Measurements from ENCODE around the gene PTGIR.
"Not testable (repeated sequence)": the region's sequence is repeated elsewhere in the genome, so short reads cannot be mapped to it uniquely, and the experiment has no call there.

PTGIR gene

GRCh38 chr19:46637224-46637623 is 12.3 kb upstream of the PTGIR start:
- no peak for DNase-seq (ENCODE audit: low spot score)

- DNase-seq (ENCODE audit: low spot score) = no peak
These were observed 11.3 kb upstream of the PTGIR start, which contains the start of gene GNG8 for GRCh38 chr19:46635920-46636761. GNG8 (minus strand) TSS chr19:46636202; CDS start chr19:46634682, 1,520 bp downstream.

- DNase-seq (ENCODE audit: low spot score) = no peak
These were observed 9.8 kb upstream of the PTGIR start for GRCh38 chr19:46634656-46635218.

DNA sequence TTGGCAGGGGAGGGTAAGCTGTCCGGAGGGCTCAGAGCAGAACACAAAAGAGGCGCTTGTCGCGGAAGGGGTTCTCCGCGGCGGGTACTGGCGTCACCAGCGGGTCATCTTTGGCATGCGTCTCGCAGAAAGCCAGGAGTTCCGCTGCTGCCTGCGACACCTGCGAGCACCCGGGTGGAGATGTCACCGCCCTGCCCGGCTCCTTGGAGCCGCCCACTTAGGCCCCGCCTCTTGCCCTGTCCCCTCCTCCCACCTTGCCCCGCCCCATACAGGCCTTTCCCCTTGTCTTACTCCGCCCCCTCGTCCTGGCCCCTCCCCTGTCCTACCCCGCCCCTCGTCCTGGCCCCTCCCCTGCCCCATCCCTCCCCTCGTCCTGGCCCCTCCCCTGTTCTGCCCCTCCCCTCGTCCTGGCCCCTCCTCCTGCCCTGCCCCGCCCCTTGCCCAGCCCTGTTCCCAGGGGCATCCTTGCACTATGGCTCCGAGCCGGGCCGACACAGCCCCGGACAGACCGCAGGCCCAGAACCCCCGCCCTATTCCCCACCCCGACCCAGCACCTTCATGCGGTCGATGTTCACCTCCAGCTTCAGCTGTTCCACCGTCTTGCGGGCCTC is 9.3 kb upstream of the PTGIR start:
- peak; percentile 62 for DNase-seq (ENCODE audit: low spot score)

DNA sequence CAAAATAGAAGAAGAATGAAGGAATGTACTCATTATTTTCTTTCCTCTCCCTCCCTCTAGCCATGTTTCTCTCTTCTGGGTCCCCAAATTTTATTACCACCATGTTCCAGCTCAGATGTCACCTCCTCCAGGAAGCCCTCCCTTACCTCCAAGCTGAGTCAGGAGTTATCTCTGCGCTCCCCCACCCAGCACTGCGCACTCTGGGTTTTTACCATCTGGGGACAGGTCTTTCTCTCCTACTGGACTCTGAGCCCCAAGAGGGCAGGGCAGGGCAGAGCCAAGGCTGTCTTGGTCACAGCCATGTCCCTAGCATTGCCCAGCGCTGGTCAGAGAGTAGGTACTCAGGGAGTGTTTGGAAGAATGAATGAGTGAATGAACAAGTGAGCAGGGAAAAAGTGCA is 8.2 kb upstream of the PTGIR start:
- DNase-seq (ENCODE audit: low spot score) = no peak

GRCh38 chr19:46631481-46631880 is 6.6 kb upstream of the PTGIR start:
- no peak for DNase-seq (ENCODE audit: low spot score)

GRCh38 chr19:46630586-46631205 is 5.8 kb upstream of the PTGIR start:
- DNase-seq (ENCODE audit: low spot score) = no peak

DNA sequence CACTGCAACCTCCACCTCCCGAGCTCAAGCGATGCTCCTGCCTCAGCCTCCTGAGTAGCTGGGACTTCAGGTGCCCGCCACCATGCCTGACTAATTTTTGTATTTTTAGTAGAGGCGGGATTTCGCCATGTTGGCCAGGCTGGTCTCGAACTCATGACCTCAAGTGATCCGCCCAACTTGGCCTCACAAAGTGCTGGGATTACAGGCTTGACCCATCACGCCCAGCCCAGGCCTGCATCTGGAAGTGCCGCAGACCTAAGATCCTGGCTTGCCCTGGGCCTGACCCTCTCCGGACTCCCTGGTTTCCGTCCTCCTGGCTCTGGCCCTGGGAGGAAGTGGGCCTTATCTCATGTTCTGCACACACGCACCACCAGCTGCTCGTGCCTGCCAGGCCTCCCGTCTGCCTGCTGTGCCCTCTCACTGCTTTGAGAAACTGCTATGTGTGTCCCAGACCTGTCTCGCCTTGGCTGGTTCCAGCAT is 4.7 kb upstream of the PTGIR start:
- DNase-seq (ENCODE audit: low spot score) = no peak

GRCh38 chr19:46628970-46629369 is 4.1 kb upstream of the PTGIR start:
- not testable (repeated sequence) for DNase-seq (ENCODE audit: low spot score)

- DNase-seq (ENCODE audit: low spot score) = no peak
These were observed 1.6 kb upstream of the PTGIR start for GRCh38 chr19:46626446-46626845.

DNA sequence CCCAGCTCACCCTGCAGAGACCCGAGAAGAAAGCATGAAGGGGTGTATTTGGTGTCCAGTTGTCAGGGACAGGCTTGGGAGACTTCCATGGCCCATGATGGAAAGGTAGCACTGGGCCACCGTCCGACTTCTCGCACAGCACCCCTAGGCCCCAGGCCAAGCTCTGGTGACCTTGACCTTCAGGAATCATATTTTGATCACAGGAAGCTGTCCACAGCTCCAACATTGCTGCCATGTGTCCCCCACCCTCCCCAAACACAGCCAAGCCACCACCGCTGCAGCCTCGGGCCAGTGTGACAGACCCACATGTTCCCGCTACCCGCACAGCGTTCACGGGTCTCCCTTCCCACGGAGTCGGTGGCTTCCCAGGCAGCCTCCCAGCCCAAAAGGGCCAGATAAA is 842 bp upstream of the PTGIR start:
- no peak for DNase-seq (ENCODE audit: low spot score)

DNA sequence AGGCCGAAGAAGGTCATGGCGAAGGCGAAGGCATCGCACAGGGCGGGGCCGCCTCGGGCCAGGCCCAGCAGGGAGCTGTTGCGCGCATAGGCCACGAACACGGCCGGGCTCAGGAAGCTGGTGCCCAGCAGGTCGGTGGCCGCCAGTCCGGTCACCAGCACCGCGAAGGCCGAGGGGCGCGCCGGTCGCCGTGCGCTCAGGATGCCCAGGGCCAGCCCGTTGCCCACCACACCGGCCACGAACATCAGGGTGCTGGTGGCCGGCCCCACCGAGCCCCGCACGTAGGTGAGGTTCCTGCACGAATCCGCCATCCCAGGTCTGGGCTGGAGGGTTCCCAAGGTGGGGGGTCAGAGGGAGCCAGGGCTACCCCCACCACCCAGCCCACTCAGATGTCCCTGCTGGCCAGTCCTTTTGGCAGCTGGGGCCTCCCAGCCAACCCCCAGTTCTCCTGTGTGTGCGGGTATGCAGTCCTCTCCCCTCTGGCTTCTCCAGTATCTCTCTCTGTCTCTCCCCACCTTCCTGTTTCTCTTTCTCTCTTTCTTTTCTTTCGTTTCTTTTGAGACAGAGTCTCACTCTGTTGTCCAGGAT is 880 bp downstream of the PTGIR start:
- DNase-seq (ENCODE audit: low spot score) = no peak

- no peak for DNase-seq (ENCODE audit: low spot score)
These were observed 2.8 kb downstream of the PTGIR start for GRCh38 chr19:46622118-46622446.

DNA sequence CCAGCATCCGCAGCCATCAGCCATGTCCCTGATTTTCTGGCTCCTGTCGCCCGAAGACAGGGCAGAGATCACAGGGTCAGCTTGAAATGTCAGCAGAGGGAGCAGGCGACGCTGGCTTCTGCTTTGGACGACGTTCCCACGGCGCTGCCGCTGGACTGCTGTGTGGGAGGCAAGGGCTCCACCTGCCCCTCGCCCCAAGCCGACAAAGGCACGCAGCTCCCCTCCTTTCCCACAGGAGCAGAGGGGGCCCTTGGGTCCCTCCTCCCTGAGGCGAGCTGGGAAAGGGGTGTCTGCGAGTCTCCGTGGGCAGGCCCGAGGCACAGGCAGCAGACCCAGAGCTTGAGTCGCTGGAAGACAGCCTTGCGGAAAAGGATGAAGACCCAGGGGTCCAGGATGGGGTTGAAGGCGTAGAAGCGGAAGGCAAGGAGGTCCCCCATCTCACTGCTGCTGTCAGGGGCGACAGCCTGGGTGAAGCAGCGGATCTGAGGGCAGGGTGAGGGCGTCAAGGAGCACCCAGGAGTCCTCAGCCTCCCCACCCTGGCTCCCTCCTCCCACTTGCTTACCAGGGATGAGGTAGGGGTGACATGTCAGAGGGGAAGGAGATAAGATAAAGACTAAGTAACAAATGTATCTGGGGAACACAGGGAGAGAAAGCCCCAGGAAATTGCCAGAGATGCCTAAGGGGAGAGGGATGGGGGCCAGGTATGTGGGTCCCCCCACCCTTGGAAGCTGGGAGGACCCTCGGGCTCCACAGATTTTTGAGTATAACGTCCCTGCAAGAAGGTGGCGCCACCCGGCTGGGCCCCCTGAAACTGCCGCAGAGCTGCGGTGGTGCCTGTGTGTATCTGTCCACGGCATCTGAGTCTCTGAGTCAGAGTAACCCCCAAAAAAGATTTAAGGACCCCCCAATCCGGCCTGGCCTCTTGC is 3.4 kb downstream of the PTGIR start:
- no peak for DNase-seq (ENCODE audit: low spot score)

DNA sequence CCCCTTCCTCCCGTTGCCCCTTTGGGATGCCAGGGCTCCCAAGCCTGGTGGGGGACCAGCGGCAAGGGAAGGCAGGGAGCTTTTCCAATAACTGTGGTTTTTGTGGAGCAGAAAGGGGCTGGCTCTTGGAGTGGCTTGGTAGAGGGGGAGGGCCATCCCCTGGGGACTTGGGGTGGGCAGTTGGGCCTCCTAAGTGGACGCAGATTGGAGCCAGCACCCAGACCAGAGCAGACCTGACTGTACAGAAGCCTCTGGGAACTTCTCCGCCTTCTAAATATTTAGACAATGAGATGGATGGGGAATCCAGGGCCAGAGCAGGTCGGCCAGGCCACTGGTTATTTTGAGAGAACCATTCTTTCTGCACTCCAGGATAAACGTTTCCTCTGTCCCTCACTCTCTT is 4.2 kb downstream of the PTGIR start:
- DNase-seq (ENCODE audit: low spot score) = no peak

GRCh38 chr19:46620267-46620666 is 4.6 kb downstream of the PTGIR start:
- no peak for DNase-seq (ENCODE audit: low spot score)

DNA sequence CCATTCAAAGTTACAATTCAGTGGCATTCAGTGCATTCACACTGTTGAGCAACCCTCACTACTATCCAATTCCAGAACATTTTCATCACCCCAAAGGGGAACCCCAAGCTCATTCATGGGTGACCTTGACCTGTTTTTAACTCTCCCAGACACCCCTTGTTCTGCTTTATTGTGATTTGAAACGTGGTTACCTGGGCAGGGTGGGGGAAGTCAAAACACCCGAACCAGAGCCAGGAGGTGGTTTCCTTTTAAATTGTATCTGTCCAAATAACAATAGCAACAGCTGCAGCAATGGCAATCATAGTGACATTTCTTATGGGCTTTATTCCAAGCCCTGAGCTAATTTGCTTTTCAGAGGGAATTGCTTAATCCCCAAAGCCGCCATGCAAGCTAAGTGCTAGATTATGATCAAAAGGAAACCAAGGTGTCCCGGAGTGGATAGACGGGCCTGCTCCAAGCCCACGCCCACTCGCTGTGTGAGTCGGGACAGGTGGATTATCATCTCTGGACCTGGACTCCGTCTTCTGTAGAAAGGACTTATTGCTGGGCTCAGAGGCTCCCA is 6.1 kb downstream of the PTGIR start:
- no peak for DNase-seq (ENCODE audit: low spot score)

DNA sequence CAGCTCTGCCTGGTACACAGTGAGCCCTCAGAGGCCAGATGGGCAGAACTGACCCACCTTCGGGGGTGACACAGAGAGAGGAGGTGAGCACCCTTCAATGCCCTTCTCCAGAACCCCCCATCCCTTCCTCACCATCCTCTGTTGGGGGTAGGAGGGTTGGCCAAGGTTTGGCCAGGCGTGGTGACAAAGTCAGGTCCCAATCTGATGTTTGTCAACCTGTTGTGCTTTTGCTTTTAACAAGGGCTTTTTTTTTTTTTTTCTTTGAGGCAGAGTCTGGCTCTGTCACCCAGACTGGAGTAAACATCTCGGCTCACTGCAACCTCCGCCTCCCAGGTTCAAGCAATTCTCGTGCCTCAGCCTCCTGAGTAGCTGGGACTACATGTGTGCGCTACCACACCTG is 7.3 kb downstream of the PTGIR start:
- no peak for DNase-seq (ENCODE audit: low spot score)

DNA sequence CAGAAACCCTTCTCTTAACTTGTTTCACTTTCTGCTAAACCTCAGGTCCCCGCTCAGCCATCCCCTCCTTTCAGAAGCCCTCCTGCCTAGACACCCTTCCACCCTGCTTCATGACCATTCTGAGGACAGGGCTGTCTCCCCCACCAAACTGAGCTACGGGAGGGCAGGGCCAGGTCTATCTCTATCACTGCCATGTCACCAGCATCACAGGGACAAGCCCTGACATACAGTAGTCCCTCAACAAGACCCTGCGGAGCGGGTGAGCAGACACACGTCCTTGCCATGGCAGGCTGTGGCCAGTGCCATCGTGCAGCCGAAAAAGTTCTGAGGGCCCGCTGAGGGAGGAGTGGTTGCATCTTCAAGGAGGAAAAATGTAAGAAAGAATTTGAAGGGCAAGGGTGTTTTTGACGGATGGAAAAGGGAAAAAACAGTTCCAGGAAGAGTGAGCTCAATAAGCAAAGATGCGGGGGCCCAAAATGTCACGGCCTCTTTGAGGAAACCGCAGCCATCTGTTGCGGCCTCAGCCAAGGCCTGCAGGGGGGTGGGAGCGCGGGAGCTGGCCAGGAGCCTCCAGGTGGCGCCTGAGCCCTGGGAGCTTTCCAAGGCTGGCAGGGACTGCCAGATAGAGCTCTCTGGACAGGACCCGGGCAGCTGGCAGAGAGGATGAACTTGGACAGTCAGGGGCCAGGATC is 8.1 kb downstream of the PTGIR start:
- DNase-seq (ENCODE audit: low spot score) = peak; percentile 71

- no peak for DNase-seq (ENCODE audit: low spot score)
These were observed 8.9 kb downstream of the PTGIR start for GRCh38 chr19:46615966-46616365.
